ENCODE data around the gene UNKL.

Gene UNKL

GRCh38 chr16:1457489-1458245, 43.2 kb upstream of the UNKL start:
- DNase-seq (ENCODE audit: low read depth), result no peak
- no peak overlapping the region for H3K4me3 ChIP-seq (ENCODE audit: low read length)
- no peak for TF ChIP-seq CTCF (conservative IDR thresholded peaks at IDR 0.05; ENCODE audit: low read depth, low read length)

GRCh38 chr16:1456951-1457350, 42.4 kb upstream of the UNKL start:
- DNase-seq (ENCODE audit: low read depth), result no peak
- H3K4me3 ChIP-seq (ENCODE audit: low read length), result no peak overlapping the region
- no peak for TF ChIP-seq CTCF (conservative IDR thresholded peaks at IDR 0.05; ENCODE audit: low read depth, low read length)

- DNase-seq (ENCODE audit: low read depth), result no peak
Observed at GRCh38 chr16:1455190-1456171, 41.0 kb upstream of the UNKL start.

GRCh38 chr16:1454561-1454960, 40.1 kb upstream of the UNKL start:
- no peak for TF ChIP-seq CTCF (conservative IDR thresholded peaks at IDR 0.05; ENCODE audit: low read depth, low read length)
- H3K4me3 ChIP-seq (ENCODE audit: low read length), result no peak overlapping the region
- no peak for DNase-seq (ENCODE audit: low read depth)

More at GRCh38 chr16:1455190-1456171, 41.0 kb upstream of the UNKL start:
- H3K4me3 ChIP-seq (ENCODE audit: low read length), result no peak overlapping the region
- no peak for TF ChIP-seq CTCF (conservative IDR thresholded peaks at IDR 0.05; ENCODE audit: low read depth, low read length)

GRCh38 chr16:1453316-1453715, 38.8 kb upstream of the UNKL start:
- DNase-seq (ENCODE audit: low read depth), result no peak
- H3K4me3 ChIP-seq (ENCODE audit: low read length), result no peak overlapping the region
- TF ChIP-seq CTCF (conservative IDR thresholded peaks at IDR 0.05; ENCODE audit: low read depth, low read length), result no peak

- no peak for TF ChIP-seq CTCF (conservative IDR thresholded peaks at IDR 0.05; ENCODE audit: low read depth, low read length)
- DNase-seq (ENCODE audit: low read depth), result no peak
Observed at GRCh38 chr16:1452530-1452929, 38.0 kb upstream of the UNKL start.

More at GRCh38 chr16:1452530-1452929, 38.0 kb upstream of the UNKL start:
- no peak overlapping the region for H3K4me3 ChIP-seq (ENCODE audit: low read length)
